Measurements from ENCODE around the gene RARG. TPM values are rescaled to one million over a fixed set of nuclear protein-coding genes. Genes with fewer than 3 reads are reported as not detected.

The RARG gene
- total RNA-seq, 1 donor from 2014 or later = 5.2 TPM

DNA sequence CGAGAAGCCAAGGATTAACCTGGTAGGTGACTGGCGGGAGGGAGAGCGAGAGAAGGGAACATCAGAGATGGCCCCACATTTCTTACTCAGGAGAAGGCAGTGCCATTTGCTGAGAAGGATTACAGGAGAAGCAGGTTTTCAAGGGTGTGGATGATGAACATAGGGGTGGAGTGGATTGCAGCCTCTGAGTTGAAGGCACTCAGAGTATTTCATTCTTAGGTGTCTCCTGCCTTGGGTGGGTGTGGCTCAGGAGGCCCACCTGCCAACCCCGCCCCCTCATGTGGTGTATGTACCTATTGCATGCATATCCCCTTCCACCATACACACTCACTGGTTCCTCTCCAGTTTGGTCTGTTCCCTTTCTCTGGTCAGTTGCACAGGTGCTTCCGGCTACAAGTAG lies 42.4 kb upstream of the RARG start:
- no peak for DNase-seq (ENCODE audit: low spot score, unreplicated experiment)
- peaks cover 1% of the 10 kb centered on the region for H3K4me1 Mint-ChIP-seq (ENCODE audit: low read depth)
- H3K27ac Mint-ChIP-seq = no peak overlapping the region
- TF ChIP-seq, protein P1, sequence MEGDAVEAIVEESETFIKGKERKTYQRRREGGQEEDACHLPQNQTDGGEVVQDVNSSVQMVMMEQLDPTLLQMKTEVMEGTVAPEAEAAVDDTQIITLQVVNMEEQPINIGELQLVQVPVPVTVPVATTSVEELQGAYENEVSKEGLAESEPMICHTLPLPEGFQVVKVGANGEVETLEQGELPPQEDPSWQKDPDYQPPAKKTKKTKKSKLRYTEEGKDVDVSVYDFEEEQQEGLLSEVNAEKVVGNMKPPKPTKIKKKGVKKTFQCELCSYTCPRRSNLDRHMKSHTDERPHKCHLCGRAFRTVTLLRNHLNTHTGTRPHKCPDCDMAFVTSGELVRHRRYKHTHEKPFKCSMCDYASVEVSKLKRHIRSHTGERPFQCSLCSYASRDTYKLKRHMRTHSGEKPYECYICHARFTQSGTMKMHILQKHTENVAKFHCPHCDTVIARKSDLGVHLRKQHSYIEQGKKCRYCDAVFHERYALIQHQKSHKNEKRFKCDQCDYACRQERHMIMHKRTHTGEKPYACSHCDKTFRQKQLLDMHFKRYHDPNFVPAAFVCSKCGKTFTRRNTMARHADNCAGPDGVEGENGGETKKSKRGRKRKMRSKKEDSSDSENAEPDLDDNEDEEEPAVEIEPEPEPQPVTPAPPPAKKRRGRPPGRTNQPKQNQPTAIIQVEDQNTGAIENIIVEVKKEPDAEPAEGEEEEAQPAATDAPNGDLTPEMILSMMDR (IDR thresholded peaks at IDR 0.05; ENCODE audit: unreplicated experiment) = no peak
- no peaks in the 10 kb centered on the region for H3K27me3 Mint-ChIP-seq
- H3K4me3 Mint-ChIP-seq (ENCODE audit: low read depth) = no peak overlapping the region
- H3K36me3 Mint-ChIP-seq (ENCODE audit: insufficient read depth) = peaks cover 2% of the 10 kb centered on the region
- no peaks in the 10 kb centered on the region for H3K9me3 Mint-ChIP-seq (ENCODE audit: low read depth)

GRCh38 chr12:53268630-53269562 lies 36.9 kb upstream of the RARG start:
- Mint-ChIP-seq H3K4me1 (ENCODE audit: low read depth) (peaks cover 17% of the 10 kb centered on the region), H3K4me3 (ENCODE audit: low read depth) (peak overlapping the region; percentile 100), H3K27me3 (no peaks in the 10 kb centered on the region), H3K9me3 (ENCODE audit: low read depth) (no peaks in the 10 kb centered on the region), H3K36me3 (ENCODE audit: insufficient read depth) (no peaks in the 10 kb centered on the region), H3K27ac (no peak overlapping the region)
- TF ChIP-seq, protein P1 (IDR thresholded peaks at IDR 0.05; ENCODE audit: unreplicated experiment) = no peak
- DNase-seq (ENCODE audit: low spot score, unreplicated experiment) = no peak

DNA sequence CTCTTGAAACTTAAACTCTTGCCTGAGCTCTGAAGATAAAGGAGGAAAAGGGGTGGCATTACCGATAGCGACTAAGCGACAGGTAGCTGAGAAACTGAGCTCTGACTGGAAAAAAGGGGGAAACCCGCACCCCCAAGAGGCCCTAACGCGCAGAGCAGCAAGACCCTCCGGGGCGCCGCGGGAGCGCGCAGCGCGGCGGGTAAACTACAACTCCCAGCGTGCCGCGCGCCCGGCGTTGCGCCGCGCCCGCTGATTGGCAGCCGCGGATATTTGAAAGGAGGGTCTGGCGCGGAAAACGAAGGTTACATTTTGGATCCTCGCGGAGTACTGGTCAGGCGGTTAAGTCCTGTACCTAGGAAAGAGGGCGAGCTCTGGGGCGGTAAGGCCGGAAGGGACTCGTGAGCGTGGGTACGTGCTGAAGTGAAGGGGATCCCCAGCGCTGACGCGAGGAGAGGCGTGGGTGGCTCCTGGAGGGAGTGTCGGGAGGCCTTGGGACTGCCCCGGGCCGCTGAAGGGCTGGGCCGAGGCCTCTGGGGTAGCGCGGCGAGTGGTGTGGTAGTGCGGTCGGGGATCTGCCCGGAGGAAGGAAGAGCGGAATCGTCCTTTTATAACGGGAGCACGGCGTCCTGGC lies 36.1 kb upstream of the RARG start, which contains the start of gene ESPL1:
Gene ESPL1, plus strand, starts transcription at position 301 of the 631 bp plus-strand sequence. CDS start 468 bp downstream, outside the sequence.
- peak within 1 kb of the TSS; percentile 89 for H3K27ac Mint-ChIP-seq

DNA sequence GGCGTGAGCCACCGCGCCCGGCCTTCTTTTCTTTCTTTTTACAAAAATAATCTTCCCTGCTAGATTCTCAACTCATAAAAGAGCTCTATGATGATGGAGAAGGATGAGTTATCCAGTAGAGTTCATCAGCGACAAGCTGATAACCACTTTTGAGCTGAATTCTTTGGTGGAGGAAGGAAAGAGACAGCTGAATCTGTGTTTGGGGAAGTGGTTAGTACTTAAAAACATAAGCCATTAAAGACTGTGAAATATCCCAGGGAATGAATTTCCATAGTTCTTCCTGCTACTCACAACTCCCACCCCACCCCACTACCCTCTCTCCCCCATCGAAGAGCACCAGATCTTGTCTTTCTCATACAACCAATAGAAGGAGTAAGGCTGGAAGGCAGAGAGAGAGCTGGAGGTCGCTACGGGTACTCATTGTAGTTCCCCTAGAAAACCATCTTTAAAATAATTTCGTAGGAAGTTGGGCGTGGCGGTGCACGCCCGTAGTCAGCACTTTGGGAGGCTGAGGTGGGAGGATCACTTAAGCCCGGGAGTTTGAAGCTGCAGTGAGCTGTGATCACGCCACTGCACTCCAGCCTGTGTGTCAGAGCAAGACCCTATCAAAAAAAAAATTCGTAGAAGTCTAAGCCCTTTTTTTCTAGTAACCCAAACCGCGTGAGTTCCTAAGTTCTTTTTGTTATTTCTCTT lies 35.4 kb upstream of the RARG start:
- Mint-ChIP-seq H3K27ac (peak overlapping the region; percentile 89), H3K4me3 (ENCODE audit: low read depth) (peak overlapping the region; percentile 100), H3K4me1 (ENCODE audit: low read depth) (peaks cover 17% of the 10 kb centered on the region), H3K27me3 (no peaks in the 10 kb centered on the region), H3K36me3 (ENCODE audit: insufficient read depth) (no peaks in the 10 kb centered on the region), H3K9me3 (ENCODE audit: low read depth) (no peaks in the 10 kb centered on the region)
- no peak for DNase-seq (ENCODE audit: low spot score, unreplicated experiment)
- TF ChIP-seq, protein P1 (IDR thresholded peaks at IDR 0.05; ENCODE audit: unreplicated experiment) = no peak

More for the DNA sequence above, 36.1 kb upstream of the RARG start, which contains the start of gene ESPL1:
- Mint-ChIP-seq H3K4me1 (ENCODE audit: low read depth) (peaks cover 17% of the 10 kb centered on the region), H3K27me3 (no peaks in the 10 kb centered on the region), H3K9me3 (ENCODE audit: low read depth) (no peaks in the 10 kb centered on the region), H3K36me3 (ENCODE audit: insufficient read depth) (no peaks in the 10 kb centered on the region), H3K4me3 (ENCODE audit: low read depth) (peak within 1 kb of the TSS; percentile 100)
- DNase-seq (ENCODE audit: low spot score, unreplicated experiment) = peak; percentile 67
- TF ChIP-seq, protein P1 (IDR thresholded peaks at IDR 0.05; ENCODE audit: unreplicated experiment) = peak; percentile 62

- H3K27ac Mint-ChIP-seq = peak overlapping the region; percentile 46
- TF ChIP-seq, protein P1 (IDR thresholded peaks at IDR 0.05; ENCODE audit: unreplicated experiment) = no peak
- no peaks in the 10 kb centered on the region for H3K27me3 Mint-ChIP-seq
- H3K4me3 Mint-ChIP-seq (ENCODE audit: low read depth) = no peak overlapping the region
- no peak for DNase-seq (ENCODE audit: low spot score, unreplicated experiment)
- no peaks in the 10 kb centered on the region for H3K9me3 Mint-ChIP-seq (ENCODE audit: low read depth)
- no peaks in the 10 kb centered on the region for H3K36me3 Mint-ChIP-seq (ENCODE audit: insufficient read depth)
- peaks cover 17% of the 10 kb centered on the region for H3K4me1 Mint-ChIP-seq (ENCODE audit: low read depth)
These were observed 33.8 kb upstream of the RARG start for GRCh38 chr12:53265783-53266182.

All from progenitor cell of endocrine pancreas (in vitro differentiated cells).